SK-N-SH treated with all-trans-retinoic acid at 6 μM for 48 hours (cell line): ENCODE results near the gene C6orf132.

Source experiments
- ATAC-seq: fragments of 200-7000 bp; cut with Tn5 transposase; 3 replicates; pipeline ENCODE4 v1.9.1; 2020; ENCODE audit warnings: mild to moderate bottlenecking, moderate library complexity
- ARNTL ChIP-seq: fragments of 450-650 bp; formaldehyde crosslinking; IDR thresholded peaks from 2 replicates; pipeline ENCODE4 v1.5.0; 2020; ENCODE audit warnings: low read depth, mild to moderate bottlenecking, moderate library complexity, borderline replicate concordance
- BACH2 ChIP-seq: fragments of 250-450 bp; sonication (Bioruptor Pico); IDR thresholded peaks from 2 replicates; pipeline ENCODE4 v1.9.0; 2021; ENCODE audit warnings: mild to moderate bottlenecking, borderline replicate concordance
- CREB5 ChIP-seq: fragments of 250-450 bp; sonication (Bioruptor Pico); IDR thresholded peaks from 2 replicates; pipeline ENCODE4 v1.5.1; 2020; ENCODE audit warnings: low read depth, mild to moderate bottlenecking, moderate library complexity
- CSDC2 ChIP-seq: fragments of 250-450 bp; sonication (Bioruptor Pico); IDR thresholded peaks from 2 replicates; pipeline ENCODE4 v1.5.0; 2020; ENCODE audit warnings: mild to moderate bottlenecking, moderate library complexity
- ESRRG ChIP-seq: fragments of 250-450 bp; sonication (Bioruptor Pico); IDR thresholded peaks from 2 replicates; pipeline ENCODE4 v1.6.1; 2021; ENCODE audit warnings: mild to moderate bottlenecking
- GLIS3 ChIP-seq: fragments of 250-450 bp; sonication (Bioruptor Pico); IDR thresholded peaks from 2 replicates; pipeline ENCODE4 v1.5.0; 2020; ENCODE audit warnings: mild to moderate bottlenecking, moderate library complexity
- ISL1 ChIP-seq: fragments of 250-450 bp; sonication (Bioruptor Pico); IDR thresholded peaks from 2 replicates; pipeline ENCODE4 v2.1.2; 2022; ENCODE audit warnings: mild to moderate bottlenecking, moderate library complexity
- OSR1 ChIP-seq: fragments of 250-450 bp; sonication (Bioruptor Pico); IDR thresholded peaks from 2 replicates; pipeline ENCODE4 v1.8.0; 2022; ENCODE audit warnings: moderate library complexity, mild to moderate bottlenecking, inconsistent platforms
- PATZ1 ChIP-seq: fragments of 250-450 bp; sonication (Bioruptor Pico); IDR thresholded peaks from 2 replicates; pipeline ENCODE4 v1.8.0; 2020; ENCODE audit warnings: mild to moderate bottlenecking, moderate library complexity, borderline replicate concordance
- POU6F1 ChIP-seq: fragments of 250-450 bp; sonication (Bioruptor Pico); IDR thresholded peaks from 2 replicates; pipeline ENCODE4 v1.8.0; 2021; ENCODE audit warnings: low read depth, mild to moderate bottlenecking, moderate library complexity, borderline replicate concordance
- PPARA ChIP-seq: fragments of 250-450 bp; sonication (Bioruptor Pico); IDR thresholded peaks from 2 replicates; pipeline ENCODE4 v1.5.0; 2020; ENCODE audit warnings: mild to moderate bottlenecking, borderline replicate concordance
- SNAI2 ChIP-seq: fragments of 250-450 bp; sonication (Bioruptor Pico); IDR thresholded peaks from 2 replicates; pipeline ENCODE4 v1.5.0; 2020; ENCODE audit warnings: mild to moderate bottlenecking, moderate library complexity
- TCF4 ChIP-seq: fragments of 250-450 bp; sonication (Bioruptor Pico); IDR thresholded peaks from 2 replicates; pipeline ENCODE4 v1.8.0; 2021; ENCODE audit warnings: mild to moderate bottlenecking, moderate library complexity, borderline replicate concordance
- TOX ChIP-seq: fragments of 250-450 bp; sonication (Bioruptor Pico); IDR thresholded peaks from 2 replicates; pipeline ENCODE4 v1.8.0; 2021; ENCODE audit warnings: mild to moderate bottlenecking, moderate library complexity, borderline replicate concordance
- TSHZ2 ChIP-seq: fragments of 250-450 bp; sonication (Bioruptor Pico); IDR thresholded peaks from 2 replicates; pipeline ENCODE4 v1.5.0; 2020; ENCODE audit warnings: mild to moderate bottlenecking, moderate library complexity
- ZFP3 ChIP-seq: fragments of 250-450 bp; sonication (Bioruptor Pico); IDR thresholded peaks from 2 replicates; pipeline ENCODE4 v1.5.0; 2020; ENCODE audit warnings: mild to moderate bottlenecking, moderate library complexity
- ZFP30 ChIP-seq: fragments of 450-650 bp; formaldehyde crosslinking; IDR thresholded peaks from 2 replicates; pipeline ENCODE4 v1.5.0; 2022; ENCODE audit warnings: mild to moderate bottlenecking, moderate library complexity
- ZNF565 ChIP-seq: fragments of 450-650 bp; formaldehyde crosslinking; conservative IDR thresholded peaks from 2 replicates; pipeline ENCODE4 v1.5.0; 2020; ENCODE audit warnings: low read depth, mild to moderate bottlenecking, moderate library complexity
- ZNF70 ChIP-seq: fragments of 450-650 bp; formaldehyde crosslinking; IDR thresholded peaks from 2 replicates; pipeline ENCODE4 v1.5.0; 2020; ENCODE audit warnings: mild to moderate bottlenecking, moderate library complexity
- ZNF8 ChIP-seq: fragments of 450-650 bp; formaldehyde crosslinking; IDR thresholded peaks from 2 replicates; pipeline ENCODE4 v1.5.0; 2020; ENCODE audit warnings: mild to moderate bottlenecking, moderate library complexity

Gene C6orf132

GRCh38 chr6:42071881-42072583 is 70.4 kb downstream of the C6orf132 start:
- no peak for ATAC-seq
- TF ChIP-seq TSHZ2 (CRISPR knock-in tag) (no peak), SNAI2 (CRISPR knock-in tag) (no peak), TOX (CRISPR knock-in tag) (no peak), ARNTL (CRISPR knock-in tag) (no peak), PPARA (CRISPR knock-in tag) (no peak), OSR1 (CRISPR knock-in tag) (no peak)

- TF ChIP-seq POU6F1 (CRISPR knock-in tag) (no peak), CSDC2 (CRISPR knock-in tag) (no peak), CREB5 (CRISPR knock-in tag) (no peak), TSHZ2 (CRISPR knock-in tag) (no peak), ISL1 (no peak), PPARA (CRISPR knock-in tag) (no peak), GLIS3 (CRISPR knock-in tag) (no peak), TCF4 (no peak), BACH2 (CRISPR knock-in tag) (no peak), ARNTL (CRISPR knock-in tag) (no peak), SNAI2 (CRISPR knock-in tag) (no peak), PATZ1 (no peak), ZNF70 (CRISPR knock-in tag) (no peak)
- ATAC-seq: no peak
Measured at GRCh38 chr6:42068872-42069522, 73.4 kb downstream of the C6orf132 start.

- ATAC-seq: no peak
- TF ChIP-seq CREB5 (CRISPR knock-in tag) (no peak), ZFP3 (CRISPR knock-in tag) (no peak), PPARA (CRISPR knock-in tag) (no peak), ZNF8 (CRISPR knock-in tag) (no peak), CSDC2 (CRISPR knock-in tag) (no peak), ZNF70 (CRISPR knock-in tag) (no peak), POU6F1 (CRISPR knock-in tag) (no peak), TOX (CRISPR knock-in tag) (no peak), TCF4 (no peak), ZFP30 (CRISPR knock-in tag) (no peak), ESRRG (CRISPR knock-in tag) (no peak), ZNF565 (CRISPR knock-in tag) (no peak), OSR1 (CRISPR knock-in tag) (no peak)
Measured at GRCh38 chr6:42068173-42068572, 74.2 kb downstream of the C6orf132 start.
